GM23338 (cell line): ENCODE results near the gene C2CD3.

Experiments
- CREB1 ChIP-seq: fragments of 250-450 bp; sonication (Bioruptor Pico); IDR thresholded peaks from 2 replicates; pipeline ENCODE4 v1.5.0; 2020; ENCODE audit warnings: low read depth, mild to moderate bottlenecking, moderate library complexity
- EZH2 ChIP-seq: fragments of 200-600 bp; sonication (generic); IDR thresholded peaks from one replicate; pipeline ENCODE4 v1.8.0; 2017; ENCODE audit warnings: antibody characterized with exemption, mild to moderate bottlenecking, low read depth; ENCODE audit not compliant: unreplicated experiment
- EZH2phosphoT487 ChIP-seq: fragments of 200-600 bp; sonication (generic); IDR thresholded peaks from one replicate; pipeline ENCODE4 v1.8.1; 2018; ENCODE audit warnings: antibody characterized with exemption; ENCODE audit not compliant: unreplicated experiment
- JUNB ChIP-seq: IDR thresholded peaks from one replicate; pipeline ENCODE4 v1.6.1; 2016; ENCODE audit warnings: antibody characterized with exemption; ENCODE audit not compliant: unreplicated experiment
- NANOG ChIP-seq: IDR thresholded peaks from 2 replicates; pipeline ENCODE4 v1.6.1; 2016; ENCODE audit warnings: antibody characterized with exemption, borderline replicate concordance
- POLR2AphosphoS5 ChIP-seq: IDR thresholded peaks from 2 replicates; pipeline ENCODE4 v1.6.1; 2016; ENCODE audit warnings: antibody characterized with exemption, low read depth
- STAT1 ChIP-seq: IDR thresholded peaks from one replicate; pipeline ENCODE4 v1.6.1; 2016; ENCODE audit warnings: antibody characterized with exemption; ENCODE audit not compliant: unreplicated experiment
- ZNF114 ChIP-seq: fragments of 250-450 bp; sonication (Bioruptor Pico); IDR thresholded peaks from 2 replicates; pipeline ENCODE4 v1.5.0; 2020; ENCODE audit warnings: mild to moderate bottlenecking, moderate library complexity
- ZNF331 ChIP-seq: fragments of 250-450 bp; sonication (Bioruptor Pico); IDR thresholded peaks from 2 replicates; pipeline ENCODE4 v1.5.0; 2020; ENCODE audit warnings: low read depth, mild to moderate bottlenecking, moderate library complexity
- TF ChIP-seq, protein P1 (sequence below), 2 experiments: fragments of 200-600 bp in 1 of 2; sonication (generic) in 1 of 2; conservative IDR thresholded peaks; 2 replicates each; pipeline versions ENCODE4 v1.5.1 to v1.6.1; 2016 to 2017; ENCODE audit warnings: antibody characterized with exemption in 2 of 2, low read depth in 2 of 2, mild to moderate bottlenecking in 2 of 2, moderate library complexity in 1 of 2
- TF ChIP-seq, protein P2 (sequence below): IDR thresholded peaks from one replicate; pipeline ENCODE4 v1.6.1; 2018; ENCODE audit warnings: antibody characterized with exemption; ENCODE audit not compliant: unreplicated experiment
- TF ChIP-seq, protein P3 (sequence below): IDR thresholded peaks from 2 replicates; pipeline ENCODE4 v1.6.1; 2016; ENCODE audit warnings: antibody characterized with exemption

GRCh38 chr11:73972620-73973449 lies 198.0 kb downstream of the C2CD3 start:
- no peak for TF ChIP-seq EZH2phosphoT487
- TF ChIP-seq, protein P1, sequence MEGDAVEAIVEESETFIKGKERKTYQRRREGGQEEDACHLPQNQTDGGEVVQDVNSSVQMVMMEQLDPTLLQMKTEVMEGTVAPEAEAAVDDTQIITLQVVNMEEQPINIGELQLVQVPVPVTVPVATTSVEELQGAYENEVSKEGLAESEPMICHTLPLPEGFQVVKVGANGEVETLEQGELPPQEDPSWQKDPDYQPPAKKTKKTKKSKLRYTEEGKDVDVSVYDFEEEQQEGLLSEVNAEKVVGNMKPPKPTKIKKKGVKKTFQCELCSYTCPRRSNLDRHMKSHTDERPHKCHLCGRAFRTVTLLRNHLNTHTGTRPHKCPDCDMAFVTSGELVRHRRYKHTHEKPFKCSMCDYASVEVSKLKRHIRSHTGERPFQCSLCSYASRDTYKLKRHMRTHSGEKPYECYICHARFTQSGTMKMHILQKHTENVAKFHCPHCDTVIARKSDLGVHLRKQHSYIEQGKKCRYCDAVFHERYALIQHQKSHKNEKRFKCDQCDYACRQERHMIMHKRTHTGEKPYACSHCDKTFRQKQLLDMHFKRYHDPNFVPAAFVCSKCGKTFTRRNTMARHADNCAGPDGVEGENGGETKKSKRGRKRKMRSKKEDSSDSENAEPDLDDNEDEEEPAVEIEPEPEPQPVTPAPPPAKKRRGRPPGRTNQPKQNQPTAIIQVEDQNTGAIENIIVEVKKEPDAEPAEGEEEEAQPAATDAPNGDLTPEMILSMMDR (conservative IDR thresholded peaks at IDR 0.05; ENCODE audit: low read depth in 2 of 2), result no peak
- TF ChIP-seq, protein P2, sequence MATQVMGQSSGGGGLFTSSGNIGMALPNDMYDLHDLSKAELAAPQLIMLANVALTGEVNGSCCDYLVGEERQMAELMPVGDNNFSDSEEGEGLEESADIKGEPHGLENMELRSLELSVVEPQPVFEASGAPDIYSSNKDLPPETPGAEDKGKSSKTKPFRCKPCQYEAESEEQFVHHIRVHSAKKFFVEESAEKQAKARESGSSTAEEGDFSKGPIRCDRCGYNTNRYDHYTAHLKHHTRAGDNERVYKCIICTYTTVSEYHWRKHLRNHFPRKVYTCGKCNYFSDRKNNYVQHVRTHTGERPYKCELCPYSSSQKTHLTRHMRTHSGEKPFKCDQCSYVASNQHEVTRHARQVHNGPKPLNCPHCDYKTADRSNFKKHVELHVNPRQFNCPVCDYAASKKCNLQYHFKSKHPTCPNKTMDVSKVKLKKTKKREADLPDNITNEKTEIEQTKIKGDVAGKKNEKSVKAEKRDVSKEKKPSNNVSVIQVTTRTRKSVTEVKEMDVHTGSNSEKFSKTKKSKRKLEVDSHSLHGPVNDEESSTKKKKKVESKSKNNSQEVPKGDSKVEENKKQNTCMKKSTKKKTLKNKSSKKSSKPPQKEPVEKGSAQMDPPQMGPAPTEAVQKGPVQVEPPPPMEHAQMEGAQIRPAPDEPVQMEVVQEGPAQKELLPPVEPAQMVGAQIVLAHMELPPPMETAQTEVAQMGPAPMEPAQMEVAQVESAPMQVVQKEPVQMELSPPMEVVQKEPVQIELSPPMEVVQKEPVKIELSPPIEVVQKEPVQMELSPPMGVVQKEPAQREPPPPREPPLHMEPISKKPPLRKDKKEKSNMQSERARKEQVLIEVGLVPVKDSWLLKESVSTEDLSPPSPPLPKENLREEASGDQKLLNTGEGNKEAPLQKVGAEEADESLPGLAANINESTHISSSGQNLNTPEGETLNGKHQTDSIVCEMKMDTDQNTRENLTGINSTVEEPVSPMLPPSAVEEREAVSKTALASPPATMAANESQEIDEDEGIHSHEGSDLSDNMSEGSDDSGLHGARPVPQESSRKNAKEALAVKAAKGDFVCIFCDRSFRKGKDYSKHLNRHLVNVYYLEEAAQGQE, result no peak
- peak; percentile 42; the same call in 1 of the 2 replicates for TF ChIP-seq POLR2AphosphoS5
- no peak for TF ChIP-seq EZH2
- no peak for TF ChIP-seq CREB1 (CRISPR knock-in tag)
- TF ChIP-seq, protein P3, sequence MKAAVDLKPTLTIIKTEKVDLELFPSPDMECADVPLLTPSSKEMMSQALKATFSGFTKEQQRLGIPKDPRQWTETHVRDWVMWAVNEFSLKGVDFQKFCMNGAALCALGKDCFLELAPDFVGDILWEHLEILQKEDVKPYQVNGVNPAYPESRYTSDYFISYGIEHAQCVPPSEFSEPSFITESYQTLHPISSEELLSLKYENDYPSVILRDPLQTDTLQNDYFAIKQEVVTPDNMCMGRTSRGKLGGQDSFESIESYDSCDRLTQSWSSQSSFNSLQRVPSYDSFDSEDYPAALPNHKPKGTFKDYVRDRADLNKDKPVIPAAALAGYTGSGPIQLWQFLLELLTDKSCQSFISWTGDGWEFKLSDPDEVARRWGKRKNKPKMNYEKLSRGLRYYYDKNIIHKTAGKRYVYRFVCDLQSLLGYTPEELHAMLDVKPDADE, result no peak
- TF ChIP-seq ZNF331, result no peak
- no peak for TF ChIP-seq STAT1
- no peak for TF ChIP-seq ZNF114 (CRISPR knock-in tag)
- TF ChIP-seq JUNB, result no peak
- TF ChIP-seq NANOG, result no peak
